Posterior vena cava (tissue), 2 donors: Measurements from ENCODE around the gene RBPJ. TPM values are rescaled to one million over a fixed set of nuclear protein-coding genes. Genes with fewer than 3 reads are reported as not detected.
"Not testable (repeated sequence)": the region's sequence is repeated elsewhere in the genome, so short reads cannot be mapped to it uniquely, and the experiment has no call there.

ENCODE experiments used
- DNase-seq: peaks from one replicate; pipeline ENCODE4 v3.0.0-alpha.2; 2020; ENCODE audit warnings: low spot score
- intact Hi-C, 2 donors: fragments of 100-400 bp; cut with DNase I; formaldehyde crosslinking; loops; one replicate each; pipeline versions ENCODE4 v1.14.1 to v1.14.2; 2022 to 2023
- total RNA-seq, 2 donors: library from RNA; stranded (reverse); fragmentation: NEBNext Ultra II Directional; extraction: Animal tissue kit (Norgen Biotek cat#: 25700); gene quantifications; one replicate each; pipeline ENCODE4 v1.2.1, GENCODE V29; 2021
- donor health status: DM: yes; HTN: yes; CAD: no.
- donor health status: DM: yes; HTN: yes; CAD: no.

The RBPJ gene
- total RNA-seq, 2 donors from 2014 or later: 78.4 to 116 TPM

DNA sequence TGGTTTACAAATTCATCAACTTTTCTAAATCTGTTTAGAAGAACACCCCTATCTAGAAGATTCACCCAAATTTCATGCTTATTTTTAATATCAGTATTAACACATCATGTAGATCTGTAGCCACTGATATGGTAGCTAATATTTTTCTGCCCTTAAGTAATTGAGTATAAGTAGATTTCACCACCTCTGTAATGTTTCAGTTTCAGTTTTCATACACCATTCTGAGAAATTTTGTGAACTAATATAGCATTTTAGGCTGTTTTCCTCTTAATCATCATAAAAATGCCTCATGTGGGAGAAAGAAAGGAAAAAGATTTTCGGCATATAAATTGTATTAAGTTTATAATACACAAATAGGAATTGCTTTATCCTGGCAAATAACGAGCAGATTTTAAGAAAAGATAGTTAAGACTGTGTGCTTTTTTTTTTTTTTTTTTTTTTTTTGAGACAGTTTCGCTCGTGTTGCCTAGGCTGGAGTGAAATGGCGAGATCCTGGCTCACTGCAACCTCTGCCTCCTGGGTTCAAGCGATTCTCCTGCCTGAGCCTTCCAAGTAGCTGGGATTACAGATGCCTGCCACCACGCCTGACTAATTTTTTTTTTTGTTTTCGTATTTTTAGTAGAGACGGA lies 21.4 kb upstream of the RBPJ start:
- intact Hi-C loops: no loop called here
- DNase-seq: no peak

DNA sequence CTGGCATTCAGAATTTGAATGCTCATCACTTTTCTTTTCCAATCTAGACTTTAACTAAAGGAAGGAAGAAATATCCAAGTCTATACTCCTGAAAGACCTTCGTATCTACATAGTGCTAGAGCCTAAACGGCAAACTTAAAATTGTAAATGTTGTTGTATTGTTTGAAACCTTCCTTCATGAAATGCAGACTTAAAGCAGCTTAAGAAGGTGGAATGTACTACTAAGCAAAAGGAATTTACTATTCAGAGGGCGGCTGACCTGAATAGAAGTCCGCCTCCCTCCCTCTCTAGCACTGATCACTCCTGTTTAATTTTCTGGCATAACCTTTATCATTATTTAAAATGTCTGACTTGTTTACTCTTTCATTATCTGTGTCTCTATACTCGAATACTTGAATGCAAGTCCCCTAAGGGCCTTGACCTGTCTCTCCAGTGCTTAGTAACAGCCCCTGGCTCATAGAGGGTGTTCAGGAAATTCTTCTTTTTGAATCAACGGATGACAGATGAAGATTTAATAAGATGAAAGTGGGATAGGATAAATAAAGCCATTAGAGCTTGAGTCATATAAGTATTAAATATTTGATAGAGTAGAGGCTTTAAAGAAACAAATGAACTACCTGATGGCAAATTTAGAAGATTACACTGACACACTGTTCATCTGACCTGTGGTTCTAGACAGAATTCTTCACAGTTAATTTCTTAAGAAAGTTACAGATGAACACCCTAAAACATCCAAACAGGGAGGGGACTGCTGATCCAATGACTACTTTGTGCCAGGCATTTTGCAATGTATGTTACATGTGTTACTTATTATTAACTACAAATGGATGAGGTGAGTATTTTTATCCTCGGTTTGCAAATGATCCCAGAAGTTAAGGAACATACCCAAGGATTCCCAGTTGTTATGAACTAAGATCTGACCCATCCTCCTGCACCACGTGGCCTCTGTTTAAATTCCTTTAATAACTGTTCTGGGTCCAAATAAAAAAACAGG lies 20.2 kb upstream of the RBPJ start:
- DNase-seq: no peak
- intact Hi-C loops: no loop called here

DNA sequence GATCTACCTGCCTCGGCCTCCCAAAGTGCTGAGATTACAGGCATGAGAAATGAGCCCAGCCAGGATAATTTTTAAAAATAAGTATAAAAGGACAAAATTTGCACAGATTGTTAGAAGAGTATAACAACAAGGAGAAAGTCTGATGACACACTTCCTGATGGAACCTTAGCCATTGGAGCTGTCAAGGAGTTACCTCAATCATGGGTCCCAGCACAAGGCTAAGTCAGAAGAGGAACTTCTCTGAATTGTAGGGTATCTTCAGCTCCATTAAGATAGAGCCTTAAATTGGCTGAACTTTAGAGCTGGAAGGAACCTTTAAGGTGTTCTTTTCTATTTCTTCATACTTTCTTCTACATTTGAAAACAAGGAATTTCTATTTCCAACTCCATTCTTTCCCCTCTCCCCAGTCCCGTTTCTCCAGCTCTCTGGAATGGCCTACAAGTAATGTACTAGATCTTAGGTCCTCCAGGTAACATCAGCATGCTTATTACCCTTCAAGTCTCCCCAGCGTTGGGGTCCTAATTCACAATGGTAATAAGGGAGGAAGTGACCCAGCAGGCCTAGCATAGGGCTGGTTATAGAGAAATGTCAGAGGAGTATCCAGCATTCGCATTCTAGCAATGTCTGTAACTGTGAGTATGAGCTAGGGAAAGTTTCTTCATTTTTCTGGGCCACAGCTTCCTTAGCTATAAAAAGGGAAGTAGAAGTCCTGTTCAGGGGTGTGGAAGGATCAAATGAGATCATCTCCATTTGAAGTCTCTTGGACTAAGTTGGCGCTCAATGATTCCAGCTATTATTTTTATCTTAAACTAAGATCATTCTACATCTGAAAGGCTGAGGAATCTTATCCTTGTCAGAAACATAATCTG lies 18.5 kb upstream of the RBPJ start:
- intact Hi-C loops: no loop called here
- no peak for DNase-seq

DNA sequence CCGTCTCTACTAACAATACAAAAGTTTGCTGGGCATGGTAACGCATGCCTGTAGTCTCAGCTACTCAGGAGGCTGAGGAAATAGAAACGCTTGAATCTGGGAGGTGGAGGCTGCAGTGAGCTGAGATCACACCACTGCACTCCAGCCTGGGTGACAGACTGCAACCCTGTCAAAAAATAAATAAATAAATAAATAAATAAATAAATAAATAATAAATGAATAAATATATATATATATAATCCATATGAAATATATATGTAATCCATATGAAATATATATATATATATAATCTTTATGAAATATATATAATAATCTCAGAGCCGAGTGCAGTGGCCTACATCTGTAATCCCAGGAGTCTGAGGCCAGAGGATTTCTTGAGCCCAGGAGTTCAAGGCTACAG lies 17.8 kb upstream of the RBPJ start:
- intact Hi-C loops: no loop called here
- no peak for DNase-seq

DNA sequence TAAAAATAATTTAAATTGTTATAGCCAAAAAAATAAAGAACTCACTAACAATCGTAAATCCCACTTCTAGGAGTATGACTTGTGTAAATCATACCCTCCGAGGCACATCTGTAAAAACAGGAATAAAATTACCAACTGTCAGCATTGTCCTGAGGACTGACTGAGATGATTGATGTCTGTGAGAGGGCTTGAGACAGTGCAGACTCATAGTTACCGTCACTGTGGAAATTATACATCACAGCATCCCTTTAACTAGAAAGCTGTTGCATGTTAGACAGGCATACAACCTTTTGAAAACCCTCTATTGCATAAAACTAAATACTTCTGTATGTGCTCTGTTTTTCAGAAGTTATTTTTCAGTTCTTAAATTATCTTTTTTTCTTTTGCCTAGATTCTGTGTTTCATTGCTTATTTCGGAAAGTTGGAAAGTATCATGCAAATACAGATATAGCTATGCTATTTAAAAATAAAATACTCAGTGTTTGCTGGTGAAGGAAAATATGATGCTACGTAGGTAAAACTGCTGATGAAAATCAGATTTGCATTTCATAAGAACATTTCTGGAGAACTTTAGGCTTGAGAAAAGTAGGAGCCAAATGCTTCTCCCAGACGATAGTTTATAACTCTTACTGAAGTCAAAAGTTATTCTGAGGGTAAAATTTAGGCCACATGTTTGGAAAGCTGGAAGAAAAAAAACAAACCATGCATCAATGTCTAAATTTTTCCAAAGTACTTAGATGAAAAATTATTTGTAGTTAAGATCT lies 13.6 kb upstream of the RBPJ start:
- intact Hi-C loops: no loop called here
- DNase-seq: no peak

DNA sequence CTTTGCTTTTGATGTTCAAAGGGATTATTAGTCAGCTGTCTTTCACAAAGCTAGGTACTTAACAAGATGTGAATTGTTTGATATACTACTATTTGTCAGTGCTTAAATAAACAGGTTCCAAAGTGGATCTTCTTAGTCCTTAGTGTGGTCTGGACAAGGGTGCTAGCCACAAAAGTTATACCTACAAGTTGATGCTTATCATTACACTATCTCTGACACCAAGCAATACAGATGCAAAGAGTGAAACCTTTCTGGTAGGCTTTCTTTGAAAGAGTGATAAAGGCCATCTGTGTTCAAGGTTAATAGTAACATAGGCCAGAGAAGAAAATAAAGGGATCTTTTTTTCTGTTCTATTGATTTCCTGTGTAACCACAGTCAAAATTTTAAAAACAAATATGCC lies 12.2 kb upstream of the RBPJ start:
- DNase-seq: no peak
- intact Hi-C loops: no loop called here

DNA sequence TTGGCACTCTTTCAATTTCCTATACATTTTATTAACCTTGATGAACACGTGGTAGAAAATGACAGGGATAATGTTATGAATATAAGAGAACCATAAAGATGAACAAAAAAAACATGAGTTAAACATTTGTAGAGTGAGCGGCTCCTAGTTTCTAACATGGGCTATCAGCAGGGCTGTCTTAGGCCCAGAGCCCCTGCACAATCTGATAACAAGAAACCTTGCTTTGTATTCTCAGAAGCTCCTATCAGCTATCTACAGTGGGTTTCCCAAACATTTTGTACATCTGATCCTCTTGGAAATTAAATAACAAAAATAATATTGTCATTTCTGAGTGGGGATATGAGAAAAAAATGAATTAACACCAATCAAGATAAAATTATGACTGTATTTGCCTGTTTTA lies 10.6 kb upstream of the RBPJ start:
- no peak for DNase-seq
- intact Hi-C loops: no loop called here

DNA sequence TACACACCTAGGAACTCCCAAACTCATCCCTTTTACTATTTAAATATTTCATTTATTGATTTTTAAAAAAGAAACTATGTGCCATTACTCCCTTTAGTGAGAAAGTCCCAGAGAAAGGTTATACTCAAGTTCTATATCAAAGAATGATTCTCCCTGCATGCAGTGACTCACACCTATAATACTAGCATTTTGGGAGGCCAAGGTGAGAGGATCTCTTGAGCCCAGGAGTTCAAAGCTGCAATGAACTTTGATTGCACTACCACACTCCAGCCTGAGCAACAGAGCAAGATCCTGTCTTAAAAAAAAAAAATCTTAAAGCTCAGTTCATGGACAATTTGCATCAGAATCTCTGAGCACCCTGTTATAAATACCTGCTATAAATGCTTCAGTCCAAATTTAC lies 9.2 kb upstream of the RBPJ start:
- intact Hi-C loops: no loop called here
- DNase-seq: no peak

DNA sequence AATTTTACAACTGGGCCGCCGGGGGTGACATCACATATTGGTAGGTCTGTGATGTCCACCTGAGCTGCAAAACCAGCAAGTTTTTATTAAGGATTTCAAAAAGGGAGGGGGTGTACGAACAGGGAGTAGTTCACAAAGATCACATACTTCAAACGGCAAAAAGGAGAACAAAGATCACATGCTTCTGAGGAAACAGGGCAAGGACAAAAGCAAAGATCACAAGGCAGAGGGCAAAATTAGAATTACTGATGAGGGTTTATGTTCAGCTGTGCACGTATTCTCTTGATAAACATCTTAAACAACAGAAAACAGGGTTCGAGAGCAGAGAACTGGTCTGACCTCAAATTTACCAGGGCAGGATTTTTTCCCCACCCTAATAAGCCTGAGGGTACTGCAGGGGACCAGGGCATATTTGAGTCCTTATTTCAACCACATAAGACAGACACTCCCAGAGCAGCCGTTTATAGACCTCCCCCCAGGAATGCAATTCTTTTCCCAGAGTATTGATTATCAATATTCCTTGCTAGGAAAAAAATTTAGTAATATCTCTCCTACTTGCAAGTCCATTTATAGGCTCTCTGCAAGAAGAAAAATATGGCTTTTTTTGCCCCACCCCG lies 5.4 kb upstream of the RBPJ start:
- DNase-seq, intact Hi-C loops: not testable (repeated sequence)

DNA sequence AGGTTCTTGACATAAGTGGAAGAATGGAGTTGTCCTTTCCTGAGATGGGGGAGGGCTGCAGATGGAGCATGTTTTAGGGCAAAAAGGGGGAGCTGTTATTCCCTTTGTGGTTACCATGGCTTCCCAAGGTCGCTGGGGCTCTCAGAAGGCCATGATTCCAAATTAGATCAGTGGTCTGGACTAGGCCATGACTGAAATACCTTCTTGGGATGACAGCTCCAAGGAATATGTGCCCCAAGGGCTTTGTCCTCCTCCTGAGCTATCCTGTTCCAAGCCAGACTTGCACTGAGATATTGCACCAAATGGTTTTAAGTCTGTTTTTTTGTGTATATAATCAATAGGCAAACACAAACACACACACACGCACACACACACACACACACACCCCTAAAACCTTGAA lies 3.0 kb upstream of the RBPJ start:
- DNase-seq: no peak
- intact Hi-C loops: no loop called here

DNA sequence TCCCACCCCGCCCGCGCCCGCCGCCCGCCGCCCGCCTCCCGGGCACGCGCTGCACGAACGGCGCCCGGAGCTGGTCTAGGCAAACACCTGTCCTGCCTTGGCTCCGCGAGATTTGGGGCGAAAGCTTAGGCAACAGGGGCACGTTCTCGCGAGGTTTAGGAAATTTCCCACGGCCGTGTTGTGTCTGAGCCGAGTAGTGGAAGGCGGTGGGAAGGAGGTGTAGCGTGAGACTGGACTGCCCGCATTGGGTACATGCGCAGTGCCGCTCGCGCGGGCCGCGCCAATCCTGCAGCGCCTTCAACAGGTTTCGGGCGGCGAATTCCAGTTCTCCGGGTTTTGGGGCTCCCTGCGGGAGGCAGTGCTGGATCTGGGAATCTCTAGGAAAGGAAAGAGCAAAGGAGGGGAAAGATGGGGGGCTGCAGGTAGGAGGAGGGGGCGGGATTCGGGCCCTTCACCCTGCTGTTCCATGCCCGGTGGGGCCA lies 1.3 kb upstream of the RBPJ start:
- intact Hi-C loops: no loop called here
- DNase-seq: peak; percentile 99

DNA sequence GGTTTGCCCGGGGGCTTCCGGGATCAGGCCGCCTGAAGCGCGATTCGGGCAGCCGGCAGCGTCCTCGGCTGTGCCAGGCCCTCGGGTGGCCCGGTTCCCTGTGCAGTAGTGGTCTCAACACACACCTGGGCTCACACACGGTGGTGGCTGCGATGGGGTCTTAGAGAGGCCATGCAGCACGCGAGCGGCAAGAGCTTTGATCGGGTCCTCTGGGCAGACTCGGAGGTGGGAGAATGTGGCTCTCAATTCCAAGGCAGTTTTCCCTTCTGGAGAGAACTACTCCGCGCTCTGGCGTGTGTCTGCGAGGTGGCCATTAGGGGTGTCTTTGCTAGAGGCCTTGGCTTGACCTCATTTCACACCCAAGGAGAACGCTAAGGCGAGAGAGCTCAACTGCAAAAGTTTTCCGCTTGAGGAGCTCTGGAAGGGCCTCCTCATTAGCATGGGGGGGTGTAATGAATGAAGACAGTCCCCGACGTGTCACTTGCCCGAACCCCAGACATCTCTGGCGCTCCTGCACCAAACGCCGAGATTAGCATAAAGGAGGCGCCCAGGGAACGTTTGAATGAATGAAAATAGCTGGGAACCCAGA lies 771 bp upstream of the RBPJ start:
- no peak for DNase-seq
- intact Hi-C loops: loop anchor here (5.0 to 10.0 kb wide), 2 partner anchors 158 to 295 kb away; no protein-coding TSS in a partner anchor

DNA sequence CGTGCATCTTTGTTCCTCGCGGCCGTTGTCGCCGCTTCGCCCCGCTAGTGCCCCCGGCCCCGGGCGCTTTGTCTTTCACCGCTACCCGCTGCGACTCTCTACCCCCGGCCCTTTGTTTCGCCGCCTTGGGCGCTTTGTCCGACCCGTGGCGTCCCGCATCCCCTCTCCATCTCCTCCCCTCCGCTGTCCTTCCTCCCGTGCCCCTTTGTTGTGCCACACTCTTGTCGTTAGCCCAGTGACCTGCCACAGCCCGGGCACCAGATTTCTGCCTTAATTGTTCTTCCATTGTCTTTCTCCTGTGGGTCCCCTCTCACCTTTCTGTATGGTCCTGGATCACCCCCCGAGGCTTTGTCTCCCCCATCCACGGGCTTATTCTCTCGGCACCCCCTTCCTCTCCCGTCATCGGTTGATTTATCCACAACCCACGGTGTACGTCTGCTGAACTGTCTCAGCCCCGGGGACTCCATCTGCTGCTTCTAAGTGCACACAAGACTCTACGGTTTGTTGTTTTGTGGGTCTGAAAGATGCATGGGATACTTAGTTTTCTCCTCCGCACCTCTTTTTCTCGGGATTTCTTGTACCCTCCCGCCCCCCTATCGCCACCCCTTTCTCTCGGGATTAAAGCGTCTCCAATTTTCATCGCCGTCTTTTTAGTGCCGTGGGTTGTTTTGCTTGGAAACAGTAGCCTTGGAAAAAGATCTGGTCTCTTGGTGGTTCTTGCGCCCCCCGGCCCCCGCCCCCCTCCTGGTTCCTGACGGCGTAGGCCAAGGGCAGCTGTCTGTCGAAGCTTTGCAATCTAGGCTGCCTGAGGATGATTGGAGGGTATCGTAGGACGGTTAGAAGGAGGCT lies 783 bp downstream of the RBPJ start:
- intact Hi-C loops: loop anchor here (5.0 to 10.0 kb wide), 2 partner anchors 159 to 297 kb away; no protein-coding TSS in a partner anchor
- DNase-seq: no peak

DNA sequence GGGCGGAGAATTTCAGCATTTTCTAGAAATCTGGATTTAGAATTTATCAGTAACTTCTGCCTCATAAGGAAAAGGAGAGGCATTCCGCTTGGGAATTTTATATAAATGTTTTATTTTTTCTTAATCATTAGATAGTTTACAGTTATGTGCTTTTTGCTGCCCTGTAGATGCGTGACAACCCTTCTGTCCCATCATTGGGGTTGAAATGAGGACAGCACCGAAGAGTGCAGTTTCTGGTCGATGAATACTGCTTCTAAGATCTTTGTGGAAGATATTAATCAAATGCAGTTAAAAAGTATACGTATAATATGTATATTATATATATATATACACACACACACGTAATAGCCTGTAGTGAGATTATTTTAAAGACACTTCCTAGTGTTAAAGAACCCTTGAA lies 1.5 kb downstream of the RBPJ start:
- intact Hi-C loops: loop anchor here (5.0 to 10.0 kb wide), 2 partner anchors 160 to 298 kb away; no protein-coding TSS in a partner anchor

DNA sequence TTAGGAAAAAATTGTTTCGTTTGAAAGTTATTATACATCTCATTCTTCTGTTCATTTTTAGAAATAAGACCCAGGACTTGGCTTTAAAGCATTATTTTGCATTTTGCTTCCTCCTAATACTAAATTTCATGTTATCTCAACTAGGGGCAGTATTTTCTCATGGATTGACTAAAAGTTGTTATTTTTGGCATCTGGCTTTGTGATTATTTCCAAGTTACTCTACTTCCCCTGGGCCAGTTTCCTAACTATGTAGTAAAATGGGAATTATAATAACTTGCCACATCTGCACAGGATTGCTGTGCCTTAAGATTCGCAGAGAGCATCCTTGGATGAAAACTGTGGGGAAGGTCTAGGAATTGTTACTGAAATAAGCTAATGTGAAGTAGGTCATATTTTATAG lies 3.0 kb downstream of the RBPJ start:
- intact Hi-C loops: loop anchor here (5.0 to 10.0 kb wide), 2 partner anchors 162 to 299 kb away; no protein-coding TSS in a partner anchor
- no peak for DNase-seq

More for the DNA sequence above, 1.5 kb downstream of the RBPJ start:
- DNase-seq: no peak

DNA sequence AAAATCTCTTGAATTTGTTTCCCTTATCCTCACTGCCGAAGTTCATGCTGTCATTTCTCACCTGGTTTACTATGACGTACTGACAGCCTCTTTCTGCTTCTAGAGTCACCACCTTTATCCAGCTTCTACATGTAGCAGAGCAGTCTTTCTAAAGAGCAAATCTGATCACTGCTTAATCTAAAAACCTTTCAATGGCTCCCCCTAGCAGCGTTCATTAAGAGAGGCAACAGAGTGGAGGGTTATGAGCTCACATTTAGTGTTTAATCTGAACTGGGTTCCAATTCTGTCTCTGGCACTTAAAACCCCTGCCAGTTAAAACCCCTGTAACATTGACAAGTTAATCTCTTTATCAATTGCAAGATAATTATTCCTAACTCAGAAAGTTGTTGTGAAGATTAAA lies 4.4 kb downstream of the RBPJ start:
- no peak for DNase-seq
- intact Hi-C loops: loop anchor here (5.0 to 10.0 kb wide), 2 partner anchors 87 to 300 kb away; no protein-coding TSS in a partner anchor

DNA sequence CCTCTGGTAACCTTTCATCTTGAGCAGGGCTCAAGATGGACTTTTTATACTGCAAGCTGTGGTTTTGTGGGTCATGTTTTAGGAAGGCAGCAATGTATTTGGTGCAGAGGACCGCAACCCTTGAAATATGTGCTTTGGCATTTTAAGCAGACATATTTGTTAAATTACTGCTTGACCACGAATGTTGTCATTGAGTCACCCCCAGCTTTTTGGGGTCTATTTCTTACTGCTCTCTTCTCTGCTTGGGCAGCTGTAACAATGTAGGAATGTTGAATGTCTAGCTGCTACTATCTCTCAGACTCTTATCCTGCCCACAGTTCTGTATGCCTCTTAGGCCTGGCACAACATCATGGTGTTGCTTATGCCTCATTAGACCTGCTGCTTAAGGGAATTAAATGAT lies 6.0 kb downstream of the RBPJ start:
- DNase-seq: no peak
- intact Hi-C loops: loop anchor here (5.0 to 10.0 kb wide), 2 partner anchors 86 to 302 kb away; no protein-coding TSS in a partner anchor
